ENCODE data around the gene MYO1H.
"Not testable (repeated sequence)": the region's sequence is repeated elsewhere in the genome, so short reads cannot be mapped to it uniquely, and the experiment has no call there.

The MYO1H gene, protein sequence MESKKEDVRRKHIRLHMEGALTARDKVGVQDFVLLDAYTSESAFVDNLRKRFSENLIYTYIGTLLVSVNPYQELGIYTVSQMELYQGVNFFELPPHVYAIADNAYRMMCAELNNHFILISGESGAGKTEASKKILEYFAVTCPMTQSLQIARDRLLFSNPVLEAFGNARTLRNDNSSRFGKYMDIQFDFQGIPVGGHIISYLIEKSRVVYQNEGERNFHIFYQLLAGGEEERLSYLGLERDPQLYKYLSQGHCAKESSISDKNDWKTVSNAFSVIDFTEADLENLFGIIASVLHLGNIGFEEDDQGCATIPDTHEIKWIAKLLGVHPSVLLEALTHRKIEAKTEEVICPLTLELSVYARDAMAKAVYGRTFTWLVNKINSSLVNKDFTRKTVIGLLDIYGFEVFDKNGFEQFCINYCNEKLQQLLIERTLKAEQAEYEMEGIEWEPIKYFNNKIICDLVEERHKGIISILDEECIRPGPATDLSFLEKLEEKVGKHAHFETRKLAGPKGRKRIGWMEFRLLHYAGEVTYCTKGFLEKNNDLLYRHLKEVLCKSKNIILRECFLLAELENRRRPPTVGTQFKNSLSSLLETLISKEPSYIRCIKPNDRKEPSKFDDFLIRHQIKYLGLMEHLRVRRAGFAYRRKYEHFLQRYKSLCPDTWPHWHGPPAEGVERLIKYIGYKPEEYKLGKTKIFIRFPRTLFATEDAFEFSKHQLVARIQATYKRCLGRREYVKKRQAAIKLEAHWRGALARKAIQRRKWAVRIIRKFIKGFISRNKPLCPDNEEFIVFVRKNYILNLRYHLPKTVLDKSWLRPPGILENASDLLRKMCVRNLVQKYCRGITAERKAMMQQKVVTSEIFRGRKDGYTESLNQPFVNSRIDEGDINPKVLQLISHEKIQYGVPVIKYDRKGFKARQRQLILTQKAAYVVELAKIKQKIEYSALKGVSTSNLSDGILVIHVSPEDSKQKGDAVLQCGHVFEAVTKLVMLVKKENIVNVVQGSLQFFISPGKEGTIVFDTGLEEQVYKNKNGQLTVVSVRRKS

GRCh38 chr12:109347589-109347988, at the start of gene MYO1H:
Gene MYO1H (plus strand): TSS chr12:109347900. CDS start chr12:109347961, 61 bp downstream.
- DNase-seq, result no peak

- no peak for DNase-seq
Measured at GRCh38 chr12:109299849-109300248, 47.9 kb upstream of the MYO1H start.

DNA sequence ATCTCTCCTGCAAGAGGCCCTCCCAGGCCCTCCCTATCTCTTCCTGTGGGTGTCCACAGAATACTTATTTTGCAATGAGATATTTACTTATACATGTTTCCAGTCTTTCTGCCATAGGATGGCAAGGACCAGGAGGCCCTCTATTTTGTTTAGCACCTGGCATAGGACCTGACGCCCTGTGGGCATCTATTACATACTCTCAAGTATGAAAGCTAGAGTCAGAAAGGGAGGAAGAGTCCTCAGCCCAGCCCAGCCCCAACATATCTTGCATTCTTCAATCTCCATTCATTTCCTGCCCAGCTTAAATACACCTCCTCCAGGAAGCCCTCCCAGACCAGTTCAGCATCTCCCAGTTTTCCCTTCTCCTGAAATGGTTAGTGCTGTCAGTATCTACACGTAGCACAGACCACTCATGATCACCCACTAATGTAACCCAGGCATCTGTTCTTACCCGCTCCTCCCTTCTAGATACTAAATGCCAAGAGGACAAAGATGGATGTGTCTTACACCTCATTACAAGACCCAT, 46.0 kb upstream of the MYO1H start:
- DNase-seq, result no peak

- DNase-seq, result no peak
Measured at GRCh38 chr12:109302358-109302757, 45.3 kb upstream of the MYO1H start.

DNA sequence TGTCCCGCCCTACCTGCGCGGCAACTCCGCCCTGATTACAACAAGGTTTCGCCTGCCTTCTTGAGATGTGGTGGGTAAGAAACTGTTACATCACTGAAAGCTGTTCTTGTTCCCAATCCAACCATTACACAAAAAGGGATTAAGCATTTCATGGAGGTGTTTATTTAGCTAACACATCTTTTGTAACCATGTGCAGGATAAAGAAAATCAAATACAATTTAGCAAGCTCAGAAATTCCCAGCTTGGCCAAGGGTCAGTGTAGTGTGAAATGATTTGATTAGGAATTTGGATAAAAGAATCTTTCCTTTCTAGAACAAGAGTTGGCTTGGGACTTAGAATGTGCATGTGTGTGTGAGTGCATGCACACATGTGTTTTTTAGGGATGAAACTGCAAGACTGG, 44.9 kb upstream of the MYO1H start:
- DNase-seq, result no peak

DNA sequence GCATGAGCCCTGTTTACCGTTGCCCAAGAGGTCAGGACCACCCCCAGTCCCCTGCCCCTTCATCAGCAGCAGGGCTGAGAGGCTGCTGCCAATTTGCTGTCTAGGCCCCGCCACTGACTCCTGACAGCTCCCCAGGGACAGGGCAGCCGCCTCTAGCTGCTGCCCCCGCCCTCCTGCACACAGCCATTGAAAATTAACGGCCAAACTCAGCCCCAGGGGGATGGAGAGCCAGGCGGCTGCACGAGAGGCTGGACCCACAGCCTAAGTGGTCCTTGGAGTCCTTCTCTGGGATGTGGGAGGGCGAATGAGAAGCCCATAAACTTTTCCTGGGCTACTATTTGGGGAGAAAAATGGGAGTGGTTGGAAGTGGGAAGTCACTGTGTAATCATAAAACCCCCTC, 43.2 kb upstream of the MYO1H start:
- DNase-seq, result no peak

DNA sequence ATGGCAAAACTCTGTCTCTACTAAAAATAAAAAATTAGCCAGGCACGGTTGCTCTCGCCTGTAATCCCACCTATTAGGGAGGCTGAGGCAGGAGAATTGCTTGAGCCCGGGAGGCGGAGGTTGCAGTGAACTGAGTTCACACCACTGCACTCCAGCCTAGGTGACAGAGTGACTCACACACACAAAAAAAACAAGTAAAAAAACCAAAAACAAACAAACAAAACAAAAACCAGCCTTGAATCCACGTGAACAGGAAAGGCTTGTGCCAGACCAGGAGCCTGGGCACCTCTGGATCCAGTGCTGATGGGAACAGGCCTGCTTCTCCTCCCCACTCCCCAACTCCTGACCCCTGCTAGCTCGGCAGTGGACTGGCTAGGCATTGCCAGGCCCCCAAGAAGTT, 42.2 kb upstream of the MYO1H start:
- no peak for DNase-seq

- no peak for DNase-seq
Measured at GRCh38 chr12:109307051-109307450, 40.6 kb upstream of the MYO1H start.

- DNase-seq, result no peak
Measured at GRCh38 chr12:109308534-109309380, 38.9 kb upstream of the MYO1H start, which contains the start of gene FOXN4. Gene FOXN4 (minus strand): TSS chr12:109309284. CDS start chr12:109308321, 963 bp downstream.

GRCh38 chr12:109309381-109310246, 38.1 kb upstream of the MYO1H start:
- DNase-seq, result no peak

- peak; percentile 36 for DNase-seq
Measured at GRCh38 chr12:109310247-109311125, 37.2 kb upstream of the MYO1H start.

DNA sequence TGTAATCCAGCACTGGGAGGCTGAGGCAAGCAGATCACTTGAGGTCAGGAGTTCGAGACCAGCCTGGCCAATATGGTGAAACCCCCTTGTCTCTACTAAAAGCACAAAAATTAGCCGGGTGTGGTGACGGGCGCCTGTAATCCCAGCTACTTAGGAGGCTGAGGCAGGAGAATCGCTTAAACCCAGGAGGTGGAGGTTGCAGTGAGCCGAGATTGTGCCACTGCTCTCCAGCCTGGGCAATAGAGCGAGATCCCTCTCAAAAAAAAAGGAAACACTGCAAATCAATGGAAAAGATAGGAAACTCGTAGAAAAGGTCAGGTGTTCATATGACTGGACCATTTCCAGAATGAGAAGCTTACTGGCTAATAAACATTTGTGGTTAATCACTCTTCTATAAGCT, 26.4 kb upstream of the MYO1H start:
- DNase-seq, result not testable (repeated sequence)

GRCh38 chr12:109329003-109329402, 18.7 kb upstream of the MYO1H start:
- DNase-seq, result no peak

DNA sequence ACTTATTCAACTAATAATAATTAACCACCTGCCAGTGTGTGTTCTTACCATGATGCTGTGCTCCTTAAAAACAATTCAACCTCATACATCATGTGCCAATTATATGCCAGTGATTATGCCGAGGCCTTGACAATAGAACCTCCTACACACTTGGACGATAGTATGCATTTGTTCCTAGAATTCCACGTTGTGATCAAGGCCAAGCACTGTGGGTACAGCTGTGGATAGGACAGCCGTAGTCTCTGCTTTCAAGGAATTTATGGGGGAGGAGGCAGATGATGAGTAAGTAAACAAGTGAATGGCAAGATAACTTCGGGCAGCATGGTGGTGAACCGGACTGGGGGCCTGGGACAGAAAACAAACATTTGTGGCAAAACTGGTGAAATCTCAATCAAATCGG, 18.0 kb upstream of the MYO1H start:
- no peak for DNase-seq

- no peak for DNase-seq
Measured at GRCh38 chr12:109330282-109331230, 17.1 kb upstream of the MYO1H start.

DNA sequence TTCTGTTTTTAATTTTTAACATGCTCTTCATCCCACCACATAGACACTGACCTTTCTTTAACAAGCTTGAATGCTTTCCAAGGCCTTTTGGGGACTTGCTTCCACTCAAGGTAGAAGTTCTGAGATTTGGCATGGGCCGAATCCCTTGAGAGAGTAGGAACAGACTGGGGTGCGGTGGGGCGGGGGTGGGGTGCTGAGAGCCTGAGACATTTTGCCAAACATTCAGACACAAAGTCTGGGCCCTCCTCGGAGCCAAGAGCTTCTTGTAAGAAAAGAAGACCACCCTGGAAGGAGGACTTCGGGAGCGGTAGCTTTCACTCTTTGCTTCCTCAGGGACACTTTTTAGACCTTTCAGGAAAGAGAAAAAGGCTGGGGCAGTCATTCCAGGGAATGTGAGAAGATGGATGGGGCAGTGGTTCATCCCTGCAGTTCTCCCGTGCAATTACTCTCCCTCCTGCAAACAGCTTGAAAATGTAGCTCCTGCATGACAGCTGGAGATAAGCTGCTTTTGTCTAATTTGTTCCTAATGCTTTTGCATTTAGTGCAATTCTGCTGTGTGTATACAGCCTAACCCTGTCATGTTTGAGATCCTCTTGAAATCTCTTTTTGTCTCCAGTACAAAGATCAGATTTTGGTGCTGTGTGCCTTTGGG, 16.3 kb upstream of the MYO1H start:
- peak; percentile 24 for DNase-seq

DNA sequence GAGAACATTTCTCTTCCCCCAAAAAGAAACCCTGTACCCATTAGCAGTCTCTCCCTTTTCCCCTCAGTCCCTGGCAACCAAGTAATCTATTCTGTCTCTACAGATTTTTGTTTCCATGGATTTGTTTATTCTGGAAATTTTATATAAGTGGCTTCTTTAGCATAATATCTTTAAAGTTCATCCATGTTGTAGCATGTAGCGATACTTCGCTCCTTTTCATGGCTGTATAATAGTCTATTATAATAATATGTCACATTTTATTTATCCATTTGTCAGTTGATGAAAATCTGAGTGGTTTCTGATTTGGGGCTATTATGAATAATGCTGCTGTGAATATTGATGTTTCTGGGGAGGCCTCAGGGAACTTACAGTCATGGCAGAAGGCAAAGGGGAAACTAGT, 12.8 kb upstream of the MYO1H start:
- DNase-seq, result no peak

GRCh38 chr12:109336593-109336992, 11.1 kb upstream of the MYO1H start:
- no peak for DNase-seq
